A549 (cell line): Measurements from ENCODE around the gene MTPN. TPM values are rescaled to one million over a fixed set of nuclear protein-coding genes. Genes with fewer than 3 reads are reported as not detected.

Experiments
- ATAC-seq, 2 experiments: fragments of 200-7000 bp in 1 of 2; fragments of >200 bp in 1 of 2; cut with Nextera tagmentation in 1 of 2; cut with Tn5 transposase in 1 of 2; 3 replicates each; pipeline versions ENCODE4 v1.8.0 to v1.9.1; 2018 to 2020; ENCODE audit warnings: mild to moderate bottlenecking in 1 of 2, moderate library complexity in 1 of 2
- CTCF ChIA-PET: fragments of 300-600 bp; sonication (Branson Sonifier 250); formaldehyde crosslinking; extraction: SDS; loops from one replicate; lab custom pipeline; 2021; ENCODE audit warnings: antibody characterized with exemption, inconsistent platforms; lab: Yijun Ruan, JAX
- POLR2A ChIA-PET: fragments of 350-600 bp; formaldehyde crosslinking; extraction: SDS; loops from one replicate; lab custom pipeline; 2021; ENCODE audit warnings: antibody characterized with exemption, inconsistent platforms; lab: Yijun Ruan, JAX
- DNase-seq, 2 experiments: peaks; one replicate each; pipeline versions ENCODE4 v3.0.0 to v3.0.0-alpha.2; 2011 to 2016; ENCODE audit warnings: low read depth in 1 of 2, low spot score in 1 of 2
- FAIRE-seq: peaks from 2 replicates; lab custom pipeline; 2011; peaks lifted over from hg19 to GRCh38; lab: Jason Lieb, UNC
- H3K27ac ChIP-seq, 2 experiments: fragments of >200 bp; sonication (Bioruptor Twin); formaldehyde crosslinking; 3 replicates each; pipeline ENCODE4 v1.5.1; 2016 to 2017
- H3K4me1 ChIP-seq: fragments of >200 bp; sonication (Bioruptor Twin); formaldehyde crosslinking; 3 replicates; pipeline ENCODE4 v1.6.1; 2016
- H3K4me2 ChIP-seq: fragments of >200 bp; sonication (Bioruptor Twin); formaldehyde crosslinking; 3 replicates; pipeline ENCODE4 v1.6.1; 2016
- H3K4me3 ChIP-seq: fragments of >200 bp; sonication (Bioruptor Twin); formaldehyde crosslinking; 3 replicates; pipeline ENCODE4 v1.5.1; 2016
- H3K9me3 ChIP-seq: fragments of >200 bp; sonication (Bioruptor Twin); formaldehyde crosslinking; 3 replicates; pipeline ENCODE4 v1.6.1; 2016
- ATOH8 ChIP-seq: fragments of 250-450 bp; sonication (Bioruptor Pico); IDR thresholded peaks from 2 replicates; pipeline ENCODE4 v1.5.0; 2020; ENCODE audit warnings: low read depth, mild to moderate bottlenecking, moderate library complexity
- CBX8 ChIP-seq: fragments of 200-600 bp; sonication (generic); IDR thresholded peaks from 2 replicates; pipeline ENCODE4 v1.6.1; 2016
- CHD2 ChIP-seq: fragments of 150-350 bp; IDR thresholded peaks from 2 replicates; pipeline ENCODE4 v1.6.1; 2014; ENCODE audit warnings: low read length; ENCODE audit not compliant: partially characterized antibody
- CHD4 ChIP-seq: fragments of 200-600 bp; sonication (generic); IDR thresholded peaks from 2 replicates; pipeline ENCODE4 v1.6.1; 2016; ENCODE audit warnings: antibody characterized with exemption, mild to moderate bottlenecking, borderline replicate concordance
- EHF ChIP-seq: fragments of 250-450 bp; sonication (Bioruptor Pico); IDR thresholded peaks from 2 replicates; pipeline ENCODE4 v1.5.0; 2020; ENCODE audit warnings: mild to moderate bottlenecking
- EP300 ChIP-seq, 2 experiments: fragments of >200 bp; sonication (Bioruptor Twin); formaldehyde crosslinking; IDR thresholded peaks; 2 replicates in 1 of 2; 3 replicates in 1 of 2; pipeline ENCODE4 v1.6.1; 2016 to 2017
- ESRRA ChIP-seq: fragments of 150-350 bp; IDR thresholded peaks from 2 replicates; pipeline ENCODE4 v1.6.1; 2014; ENCODE audit warnings: mild to moderate bottlenecking, low read length, borderline replicate concordance
- FOXS1 ChIP-seq: fragments of 250-450 bp; sonication (Bioruptor Pico); IDR thresholded peaks from 2 replicates; pipeline ENCODE4 v1.5.0; 2020; ENCODE audit warnings: mild to moderate bottlenecking, moderate library complexity
- GATA3 ChIP-seq: IDR thresholded peaks from 2 replicates; pipeline ENCODE4 v1.6.1; 2012; ENCODE audit warnings: borderline replicate concordance
- HES2 ChIP-seq: fragments of >200 bp; sonication (Bioruptor Twin); formaldehyde crosslinking; IDR thresholded peaks from 2 replicates; pipeline ENCODE4 v1.6.1; 2016
- HEYL ChIP-seq: fragments of 250-450 bp; sonication (Bioruptor Pico); IDR thresholded peaks from 2 replicates; pipeline ENCODE4 v1.8.0; 2021; ENCODE audit warnings: mild to moderate bottlenecking, moderate library complexity
- HMGXB4 ChIP-seq: fragments of 250-450 bp; sonication (Bioruptor Pico); IDR thresholded peaks from 2 replicates; pipeline ENCODE4 v1.5.0; 2021; ENCODE audit warnings: mild to moderate bottlenecking, moderate library complexity, borderline replicate concordance
- HOXB13 ChIP-seq: fragments of 250-450 bp; sonication (Bioruptor Pico); IDR thresholded peaks from 2 replicates; pipeline ENCODE4 v1.5.0; 2020; ENCODE audit warnings: low read depth, mild to moderate bottlenecking, moderate library complexity
- JUN ChIP-seq, 2 experiments: fragments of >200 bp; sonication (Bioruptor Twin); formaldehyde crosslinking; IDR thresholded peaks; 2 replicates in 1 of 2; 3 replicates in 1 of 2; pipeline ENCODE4 v1.6.1; 2016 to 2017
- KDM1A ChIP-seq: fragments of 200-600 bp; sonication (generic); IDR thresholded peaks from 2 replicates; pipeline ENCODE4 v1.6.1; 2016; ENCODE audit warnings: low read depth, mild to moderate bottlenecking
- MAFK ChIP-seq: fragments of 450-650 bp; IDR thresholded peaks from 2 replicates; pipeline ENCODE4 v1.6.1; 2014; ENCODE audit not compliant: partially characterized antibody
- MYC ChIP-seq: IDR thresholded peaks from 2 replicates; pipeline ENCODE4 v1.6.1; 2012; ENCODE audit warnings: mild to moderate bottlenecking, inconsistent platforms, low read length, improper control_type of control experiment, borderline replicate concordance
- NFE2L2 ChIP-seq: fragments of 150-350 bp; conservative IDR thresholded peaks from 2 replicates; pipeline ENCODE4 v1.6.1; 2014; ENCODE audit warnings: low read length
- PBX3 ChIP-seq: IDR thresholded peaks from 2 replicates; pipeline ENCODE4 v1.6.1; 2012
- PHF8 ChIP-seq: fragments of 200-600 bp; sonication (generic); IDR thresholded peaks from 2 replicates; pipeline ENCODE4 v1.6.1; 2016; ENCODE audit warnings: low read depth, mild to moderate bottlenecking, antibody characterized with exemption, moderate library complexity, borderline replicate concordance
- POLR2A ChIP-seq: IDR thresholded peaks from 2 replicates; pipeline ENCODE4 v1.6.1; 2012; ENCODE audit warnings: mild to moderate bottlenecking, low read length
- POLR2AphosphoS2 ChIP-seq: conservative IDR thresholded peaks from 2 replicates; pipeline ENCODE4 v1.6.1; 2012; ENCODE audit warnings: low read length, improper control_type of control experiment, inconsistent platforms
- RARB ChIP-seq: fragments of 250-450 bp; sonication (Bioruptor Pico); IDR thresholded peaks from 2 replicates; pipeline ENCODE4 v1.8.0; 2021; ENCODE audit warnings: mild to moderate bottlenecking, moderate library complexity
- RCOR1 ChIP-seq: fragments of 150-350 bp; IDR thresholded peaks from 2 replicates; pipeline ENCODE4 v1.6.1; 2014; ENCODE audit warnings: antibody characterized with exemption, low read length, low read depth
- SMC3 ChIP-seq: fragments of >200 bp; sonication (Bioruptor Twin); formaldehyde crosslinking; IDR thresholded peaks from 3 replicates; pipeline ENCODE4 v1.6.1; 2018; ENCODE audit warnings: inconsistent platforms
- SREBF2 ChIP-seq: fragments of 450-650 bp; IDR thresholded peaks from 2 replicates; pipeline ENCODE4 v1.6.1; 2014; ENCODE audit warnings: mild to moderate bottlenecking, moderate library complexity
- USF2 ChIP-seq: fragments of 450-650 bp; IDR thresholded peaks from 2 replicates; pipeline ENCODE4 v1.6.1; 2014; ENCODE audit warnings: antibody characterized with exemption
- ZC3H11A ChIP-seq: fragments of 450-650 bp; IDR thresholded peaks from 2 replicates; pipeline ENCODE4 v1.6.1; 2014; ENCODE audit warnings: antibody characterized with exemption, mild to moderate bottlenecking
- WGBS: methylation state at CpG from one replicate; pipeline ENCODE4 v1.1.6; 2017; ENCODE audit errors: missing lambda C conversion rate; 5-methylcytosine and 5-hydroxymethylcytosine counted together
- polyA plus RNA-seq, 4 experiments: library from polyadenylated mRNA; depleted of rRNA in 3 of 4; stranded (reverse); fragments of >200 nt; fragmentation: RNase III in 1 of 4; extraction: RNeasy Plus Mini Kit Qiagen cat#74134 plus additional on column Dnase treatment in 1 of 4; gene quantifications; 2 replicates in 3 of 4; 3 replicates in 1 of 4; pipeline ENCODE4 v1.2.3, GENCODE V29; 2011 to 2017

The MTPN gene
- polyA plus RNA-seq, 2 of the 4 experiments (the other 2 are of a cell fraction), result 147 to 206 TPM

GRCh38 chr7:135964274-135964673 is 12.9 kb downstream of the MTPN start:
- Histone ChIP-seq H3K4me1 (peaks cover 25% of the 10 kb centered on the region; the same call in 2 of the 3 replicates), H3K9me3 (no peaks in the 10 kb centered on the region), H3K4me2 (no peak overlapping the region), H3K4me3 (no peak overlapping the region), H3K27ac (no peak overlapping the region)
- 69% methylated on average over 2 of the region's 2 CpGs for WGBS
- POLR2A ChIA-PET, result no interaction called here
- no peak for TF ChIP-seq PHF8
- no peak for TF ChIP-seq MYC
- no peak for TF ChIP-seq JUN (IDR thresholded peaks at IDR 0.05)
- no peak for TF ChIP-seq EP300 (IDR thresholded peaks at IDR 0.05)
- no peak for TF ChIP-seq RCOR1
- no peak for TF ChIP-seq HOXB13
- no peak for TF ChIP-seq PBX3
- no peak for TF ChIP-seq EHF (CRISPR knock-in tag)
- TF ChIP-seq NFE2L2, result no peak
- TF ChIP-seq CHD2, result no peak
- no peak for TF ChIP-seq HMGXB4 (CRISPR knock-in tag)
- no peak for TF ChIP-seq SREBF2
- no peak for TF ChIP-seq ESRRA
- no peak for TF ChIP-seq RARB (CRISPR knock-in tag)
- no peak for TF ChIP-seq MAFK
- TF ChIP-seq FOXS1 (CRISPR knock-in tag), result no peak
- no peak for DNase-seq
- FAIRE-seq, result no peak
- no peak for ATAC-seq
- CTCF ChIA-PET, result no interaction called here

- DNase-seq, result no peak
- H3K9me3 ChIP-seq, result no peaks in the 10 kb centered on the region
- TF ChIP-seq ZC3H11A (no peak), ATOH8 (CRISPR knock-in tag) (no peak), GATA3 (no peak), CHD2 (no peak), KDM1A (no peak), SMC3 (no peak), CBX8 (no peak), CHD4 (no peak), HMGXB4 (CRISPR knock-in tag) (no peak), RCOR1 (no peak), USF2 (no peak), HEYL (CRISPR knock-in tag) (no peak), POLR2AphosphoS2 (no peak), POLR2A (no peak), HES2 (no peak)
- TF ChIP-seq, all 56 proteins: peak for 0
- no peak for FAIRE-seq
- Histone ChIP-seq H3K4me2 (no peak overlapping the region), H3K27ac (no peak overlapping the region), H3K4me3 (no peak overlapping the region), H3K4me1 (peaks cover 25% of the 10 kb centered on the region; the same call in 2 of the 3 replicates)
- 93% methylated on average over 4 of the region's 4 CpGs for WGBS
- POLR2A ChIA-PET, result no interaction called here
- CTCF ChIA-PET, result no interaction called here
- ATAC-seq, result no peak
Measured at GRCh38 chr7:135962802-135963201, 14.4 kb downstream of the MTPN start.
